HUDEP-2 (cell line): ENCODE data around the gene POLR3C.
A peak's percentile ranks its signal among the peaks of the same experiment; 100 is the strongest.

Experiments
- DNase-seq, 76 experiments: peaks; one replicate each; lab custom pipeline; 2025; ENCODE audit not compliant: unreplicated experiment in 76 of 76; lab: John Stamatoyannopoulos, UW

Gene POLR3C, protein sequence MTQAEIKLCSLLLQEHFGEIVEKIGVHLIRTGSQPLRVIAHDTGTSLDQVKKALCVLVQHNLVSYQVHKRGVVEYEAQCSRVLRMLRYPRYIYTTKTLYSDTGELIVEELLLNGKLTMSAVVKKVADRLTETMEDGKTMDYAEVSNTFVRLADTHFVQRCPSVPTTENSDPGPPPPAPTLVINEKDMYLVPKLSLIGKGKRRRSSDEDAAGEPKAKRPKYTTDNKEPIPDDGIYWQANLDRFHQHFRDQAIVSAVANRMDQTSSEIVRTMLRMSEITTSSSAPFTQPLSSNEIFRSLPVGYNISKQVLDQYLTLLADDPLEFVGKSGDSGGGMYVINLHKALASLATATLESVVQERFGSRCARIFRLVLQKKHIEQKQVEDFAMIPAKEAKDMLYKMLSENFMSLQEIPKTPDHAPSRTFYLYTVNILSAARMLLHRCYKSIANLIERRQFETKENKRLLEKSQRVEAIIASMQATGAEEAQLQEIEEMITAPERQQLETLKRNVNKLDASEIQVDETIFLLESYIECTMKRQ

DNA sequence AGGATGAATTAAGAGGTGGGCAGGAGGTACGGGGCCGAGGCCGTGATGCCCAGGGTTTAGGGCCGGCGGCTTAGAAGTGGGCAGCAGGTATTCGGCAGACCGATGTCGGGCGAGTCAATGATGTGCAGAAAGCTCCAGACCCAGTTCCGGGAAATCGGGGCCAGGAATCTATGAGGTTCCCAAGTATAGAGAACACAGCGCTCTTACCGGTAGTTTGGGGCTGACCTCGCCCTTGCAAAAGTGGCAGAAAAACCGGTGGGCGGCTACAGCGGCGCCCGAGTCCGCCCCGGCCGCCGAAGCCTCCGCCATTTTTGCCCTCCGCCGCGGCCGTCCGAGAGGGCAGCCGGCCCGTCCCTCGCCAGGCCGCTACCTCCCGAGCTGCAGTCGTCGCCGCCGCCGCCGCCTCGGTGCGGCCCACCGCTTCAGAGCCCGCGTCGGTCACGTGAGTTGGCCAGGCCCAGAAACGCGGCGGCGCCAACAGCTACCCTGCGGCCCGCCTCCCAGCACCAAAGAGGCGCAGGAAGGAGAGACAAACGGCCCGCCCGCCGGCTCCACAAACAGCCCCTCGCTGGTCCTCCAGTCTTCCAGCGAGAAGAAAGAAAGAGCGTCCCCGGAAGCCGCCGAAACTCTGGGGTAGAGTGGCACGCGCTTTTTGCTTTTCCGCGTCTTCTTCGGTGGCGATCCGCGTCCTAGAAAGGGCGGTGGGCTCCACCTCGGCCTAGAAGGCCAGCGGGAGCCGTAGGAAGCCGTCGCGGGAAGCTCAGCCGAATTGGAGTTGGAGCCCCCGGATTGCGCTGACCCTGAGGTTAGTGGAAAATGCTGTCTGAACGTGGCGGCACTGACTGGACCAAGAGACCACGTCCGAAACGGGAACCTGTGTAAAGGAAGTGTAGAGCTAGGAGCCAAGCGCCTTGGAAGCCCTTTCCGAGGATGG is at the start of gene POLR3C, which contains the start of gene RNF115:
TSS of gene POLR3C (plus strand) at position 636 of the 934 bp plus-strand sequence. CDS start 1,577 bp downstream, outside the sequence.
TSS of gene RNF115 (minus strand) at position 531 of the 934 bp plus-strand sequence. CDS start at position 309, 222 bp downstream.
- DNase-seq, result peak in 74 of 76 experiments; percentile 48 to 91 (median 83)

DNA sequence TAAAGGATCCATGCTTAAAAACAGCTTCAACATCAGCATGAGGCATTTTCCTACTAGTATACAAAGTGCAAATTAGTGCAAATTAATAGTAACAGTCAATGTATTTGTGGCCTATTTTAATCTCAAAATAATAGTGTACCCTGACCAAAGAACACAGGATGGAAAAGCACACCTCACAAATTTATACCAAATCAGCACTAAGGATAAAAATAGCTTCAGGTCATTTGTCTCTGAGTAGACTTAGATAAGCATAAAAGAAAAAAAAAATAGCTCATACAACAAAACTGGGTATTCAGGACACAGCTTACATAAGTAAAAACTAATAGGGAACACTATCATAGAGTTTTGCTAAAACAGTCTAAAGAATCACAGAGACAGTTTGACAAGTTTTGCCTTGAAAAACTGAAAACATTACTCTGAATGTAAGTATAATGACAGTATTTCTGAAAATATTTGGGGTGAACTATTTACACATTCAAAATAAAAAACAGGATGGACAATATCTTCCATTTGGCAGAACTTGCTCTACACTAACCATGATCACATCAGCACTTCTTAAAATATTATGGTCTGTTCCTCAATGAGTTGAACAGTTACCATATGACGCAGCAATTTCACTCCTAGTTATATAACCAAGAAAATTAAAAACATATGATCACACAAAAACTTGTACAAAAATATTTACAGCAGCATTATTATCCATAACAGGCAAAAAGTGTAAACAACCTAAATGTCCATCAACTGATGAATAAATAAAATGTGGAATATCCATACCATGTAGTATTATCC is 46.4 kb upstream of the POLR3C start:
- no peak for DNase-seq

DNA sequence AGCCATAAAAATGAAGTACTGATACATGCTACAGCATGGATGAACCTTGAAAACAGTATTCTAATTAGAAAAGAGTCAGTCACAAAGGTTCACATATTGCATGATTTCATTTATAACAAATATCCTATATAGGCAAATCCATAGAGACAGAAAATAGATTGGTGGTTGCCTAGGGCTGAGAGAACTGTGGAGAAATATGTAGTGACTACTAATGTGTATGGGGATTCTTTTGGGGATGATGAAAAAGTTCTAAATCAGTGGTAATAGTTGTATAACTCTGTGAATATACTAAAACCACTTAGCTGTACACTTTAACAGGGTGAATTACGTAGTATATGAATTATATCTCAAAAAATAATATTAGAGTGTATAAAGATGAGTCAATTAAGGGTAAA is 45.9 kb upstream of the POLR3C start:
- no peak for DNase-seq

DNA sequence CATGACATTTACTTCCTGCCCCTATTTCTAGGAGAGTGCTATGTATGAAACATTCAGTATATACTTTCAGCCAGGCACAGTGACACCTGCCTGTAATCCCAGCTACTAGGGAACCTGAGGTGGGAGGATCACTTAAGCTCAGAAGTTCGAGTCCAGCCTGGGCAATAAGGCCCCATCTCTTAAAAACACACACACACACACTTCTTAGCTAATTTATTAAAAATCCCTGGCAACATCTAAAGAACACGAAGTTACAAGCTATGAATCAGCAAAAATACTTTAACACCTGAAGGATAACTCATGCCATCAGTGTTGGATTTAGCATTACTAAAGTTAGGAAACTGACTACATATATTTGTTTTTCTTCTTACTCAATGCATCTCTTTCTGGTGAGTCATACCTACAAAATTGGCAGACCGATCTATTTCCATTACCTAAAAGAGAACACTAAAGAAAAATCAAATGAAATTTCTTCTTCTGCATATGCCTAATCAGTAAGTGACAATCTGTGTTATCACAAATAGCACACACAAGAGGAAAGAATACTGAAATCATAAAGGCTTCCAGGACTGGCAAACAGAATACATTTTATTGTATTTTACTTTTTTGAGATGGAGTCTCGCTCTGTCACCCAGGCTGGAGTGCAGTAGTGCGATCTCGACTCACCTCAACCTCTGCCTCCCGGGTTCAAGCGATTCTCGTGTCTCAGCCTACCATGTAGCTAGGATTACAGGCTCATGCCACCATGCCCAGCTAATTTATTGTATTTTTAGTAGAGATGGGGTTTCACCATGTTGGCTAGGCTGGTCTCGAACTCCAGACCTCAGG is 41.5 kb upstream of the POLR3C start:
- DNase-seq, result no peak

DNA sequence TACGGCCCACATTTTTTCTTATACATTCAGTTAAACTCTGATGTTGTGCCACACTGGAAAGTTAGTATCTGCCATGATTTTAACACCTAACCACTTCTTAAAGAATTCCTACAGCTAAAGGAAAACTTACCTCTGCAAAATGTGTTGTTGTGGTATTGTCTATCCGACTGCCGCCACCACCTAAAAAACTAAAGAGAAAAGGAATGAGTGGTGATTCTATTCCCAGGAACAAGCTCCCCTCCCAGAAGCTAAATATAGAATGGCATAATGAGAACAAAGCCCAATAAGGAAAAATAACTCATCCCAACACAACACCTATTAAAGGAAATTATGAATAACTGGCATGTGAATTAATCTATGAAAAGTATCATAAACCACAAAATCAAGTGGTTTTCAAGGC is 39.6 kb upstream of the POLR3C start:
- no peak for DNase-seq

DNA sequence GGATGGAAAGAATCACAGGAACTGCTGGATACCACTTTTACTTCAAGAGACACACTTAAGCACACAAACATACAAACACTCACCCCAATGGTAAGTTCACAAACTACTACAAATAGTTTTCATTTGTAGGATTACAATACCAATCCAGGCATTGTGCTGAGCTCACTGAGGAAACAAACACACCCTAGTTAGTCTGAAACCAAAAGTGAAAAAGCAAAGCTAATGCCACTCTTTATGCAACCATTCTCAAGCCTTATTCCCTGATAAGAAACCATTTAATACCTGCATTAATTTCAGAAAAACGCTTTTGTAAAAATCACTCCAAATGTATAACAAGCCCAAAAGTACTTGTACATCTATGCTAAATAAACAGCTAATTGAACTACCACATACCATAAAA is 38.5 kb upstream of the POLR3C start:
- DNase-seq, result no peak

DNA sequence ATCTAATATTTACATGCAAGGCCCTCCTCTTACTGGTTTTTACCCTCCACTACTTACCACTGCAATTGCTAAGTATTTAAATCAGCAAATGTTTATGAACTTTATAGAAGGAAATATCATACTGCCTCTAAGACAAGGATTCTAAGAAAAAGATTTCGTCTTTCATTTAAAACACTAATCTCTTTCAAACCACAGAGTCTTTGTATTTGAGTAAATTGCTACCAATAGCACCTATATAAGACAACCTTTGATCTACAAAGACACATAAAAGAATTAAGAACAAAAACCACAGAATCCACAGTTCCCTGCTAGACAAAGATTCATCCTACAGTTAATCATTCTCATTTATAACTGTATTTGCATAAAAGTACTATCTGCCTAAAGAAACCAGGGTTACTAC is 37.7 kb upstream of the POLR3C start:
- DNase-seq, result no peak

DNA sequence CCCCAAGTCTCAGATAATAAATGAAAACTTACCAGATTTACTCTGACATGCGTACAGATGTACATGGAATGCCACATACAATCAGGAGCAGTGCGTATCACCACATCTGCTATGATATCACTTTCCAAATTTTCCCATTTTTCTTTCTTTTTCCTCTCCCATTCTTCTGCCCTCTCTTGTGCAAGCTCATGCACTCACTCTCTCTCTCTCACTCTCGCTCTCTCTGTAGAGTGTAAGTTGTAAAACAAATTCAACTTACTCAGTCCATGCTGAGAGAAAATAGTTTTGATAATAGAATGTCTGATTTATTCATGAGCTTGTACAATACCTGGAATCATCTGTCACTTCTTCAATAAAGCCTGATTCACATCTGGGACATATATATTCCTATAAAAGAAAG is 35.4 kb upstream of the POLR3C start:
- DNase-seq, result no peak

DNA sequence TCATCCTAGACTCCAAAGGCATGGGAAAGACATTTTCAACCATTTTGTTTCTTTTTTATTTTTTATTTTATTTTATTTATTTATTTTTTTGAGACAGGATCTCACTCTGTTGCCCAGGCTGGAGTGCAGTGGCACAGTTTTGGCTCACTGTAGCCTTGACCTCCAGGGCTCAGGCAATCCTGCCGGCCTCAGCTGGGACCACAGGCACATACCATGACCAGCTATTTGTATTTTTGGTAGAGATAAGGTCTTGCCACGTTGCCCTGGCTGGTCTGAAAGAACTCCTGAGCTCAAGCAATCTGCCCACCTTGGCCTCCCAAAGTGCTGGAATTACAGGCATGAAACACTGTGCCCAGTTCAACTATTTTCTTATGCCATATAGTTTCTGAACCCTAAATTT is 32.1 kb upstream of the POLR3C start:
- peak in 2 of 76 experiments; percentile 3 to 7 for DNase-seq

DNA sequence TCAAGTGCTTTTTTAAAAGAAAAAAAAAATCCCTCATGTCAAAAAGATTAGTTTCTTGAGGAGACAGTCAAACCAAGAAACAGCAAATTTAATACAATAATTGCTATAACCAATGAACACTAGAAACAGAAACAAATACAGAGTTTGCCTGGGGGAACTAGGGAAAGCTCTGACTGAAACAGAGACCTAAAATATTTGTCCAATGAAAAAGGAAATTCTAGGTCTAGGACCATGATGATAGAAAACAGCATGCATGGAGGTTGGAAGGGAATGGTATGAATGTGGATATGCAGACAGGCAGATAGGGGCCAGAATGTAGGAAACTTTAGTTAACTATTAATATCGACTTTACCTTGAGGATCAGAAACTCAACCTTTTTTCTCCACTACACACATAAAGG is 31.5 kb upstream of the POLR3C start:
- DNase-seq, result no peak

DNA sequence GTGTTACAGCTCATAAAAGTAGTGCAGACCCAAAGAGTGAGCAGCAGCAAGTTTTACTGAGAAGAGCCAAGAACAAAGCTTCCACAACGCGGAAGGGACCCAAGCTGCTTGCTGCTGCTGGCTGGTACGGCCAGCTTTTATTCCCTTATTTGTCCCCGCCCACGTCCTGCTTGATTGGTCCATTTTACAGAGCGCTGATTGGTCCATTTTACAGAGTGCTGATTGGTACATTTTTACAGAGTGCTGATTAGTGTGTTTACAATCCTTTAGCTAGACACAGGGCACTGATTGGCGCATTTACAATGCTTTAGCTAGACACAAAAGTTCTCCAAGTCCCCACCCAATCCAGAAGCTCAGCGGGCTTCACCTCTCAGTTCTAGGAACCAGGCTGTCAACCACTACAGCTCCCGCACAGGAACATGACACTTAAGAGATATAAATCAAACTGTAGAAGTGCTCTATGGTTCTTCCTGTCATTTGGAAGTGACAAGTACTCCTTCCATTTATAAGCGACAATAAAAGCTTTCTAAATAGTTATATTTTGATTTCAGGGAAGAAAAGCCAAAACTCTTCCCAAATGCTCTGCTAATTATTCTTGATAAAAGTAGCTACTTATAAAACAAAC is 28.6 kb upstream of the POLR3C start:
- DNase-seq, result peak in 3 of 76 experiments; percentile 2 to 6 (median 3)

DNA sequence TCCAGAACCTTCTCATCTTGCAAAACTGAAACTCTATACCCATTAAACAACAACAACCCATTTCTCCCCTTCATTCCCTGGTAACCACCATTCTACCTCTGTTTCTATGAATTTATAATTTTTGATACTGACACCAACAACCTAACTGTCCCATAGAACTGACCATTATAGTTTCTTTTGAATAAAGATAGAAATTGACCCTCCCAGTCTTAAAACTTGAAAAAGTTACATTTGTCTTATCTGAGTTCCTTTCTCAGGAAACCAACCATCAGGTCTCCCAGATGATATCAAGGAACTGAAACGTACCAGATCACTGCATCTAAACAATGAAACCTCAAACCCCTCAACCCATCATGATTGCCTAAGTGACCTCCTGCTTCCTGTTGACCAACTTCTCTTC is 27.2 kb upstream of the POLR3C start:
- no peak for DNase-seq

DNA sequence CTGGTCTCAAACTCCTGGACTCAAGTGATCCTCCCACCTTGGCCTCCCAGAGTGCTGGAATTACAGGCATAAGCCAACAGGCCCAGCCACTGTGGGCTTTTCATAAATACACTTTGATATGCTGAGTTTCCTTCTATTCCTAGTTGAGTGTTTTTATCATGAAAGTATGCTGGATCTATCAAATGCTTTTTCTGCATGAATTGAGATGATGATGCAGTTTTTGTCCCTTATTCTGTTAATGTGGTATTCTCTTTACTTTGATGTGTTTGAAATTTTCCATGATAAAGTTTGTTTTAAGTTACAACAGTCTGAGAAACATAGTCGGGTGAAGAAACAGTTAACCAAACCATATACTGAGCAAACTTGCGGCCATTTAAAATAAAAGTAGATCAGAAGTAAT is 24.2 kb upstream of the POLR3C start:
- no peak for DNase-seq

DNA sequence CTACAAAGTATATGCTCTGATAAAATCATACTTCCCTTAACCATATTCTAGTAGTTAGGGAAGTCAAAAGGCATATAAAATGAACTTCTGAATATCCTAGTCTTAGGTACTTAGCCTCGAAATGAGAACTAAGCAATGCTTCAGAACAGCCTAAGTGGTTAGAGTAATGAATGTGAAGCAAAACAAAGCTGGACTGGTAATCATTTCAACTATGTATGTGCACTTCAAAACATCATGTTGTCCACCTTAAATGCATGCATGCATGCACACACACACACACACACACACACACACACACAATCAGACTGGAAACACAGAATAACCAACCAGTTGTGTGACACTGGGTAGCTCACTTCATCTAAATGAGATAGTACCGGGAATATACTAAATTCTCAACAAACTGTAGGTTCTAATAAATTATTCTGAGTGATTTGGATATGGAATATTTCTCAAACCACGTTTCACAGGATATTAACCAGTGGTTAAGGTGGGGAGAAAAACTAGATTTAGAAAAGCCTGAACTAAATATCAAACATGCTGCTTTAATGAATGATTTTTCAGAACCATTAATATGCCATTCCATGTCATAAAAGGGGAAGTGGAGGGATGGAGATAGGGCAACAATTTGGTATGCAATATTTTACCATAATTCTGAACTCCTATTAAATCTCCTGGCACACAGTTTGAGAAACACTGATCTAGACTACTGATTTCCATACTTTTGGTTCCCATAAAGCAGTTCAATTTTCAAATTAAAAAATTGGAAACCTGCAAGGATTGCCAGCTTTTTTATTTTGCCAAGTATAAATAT is 19.6 kb upstream of the POLR3C start:
- DNase-seq, result no peak

DNA sequence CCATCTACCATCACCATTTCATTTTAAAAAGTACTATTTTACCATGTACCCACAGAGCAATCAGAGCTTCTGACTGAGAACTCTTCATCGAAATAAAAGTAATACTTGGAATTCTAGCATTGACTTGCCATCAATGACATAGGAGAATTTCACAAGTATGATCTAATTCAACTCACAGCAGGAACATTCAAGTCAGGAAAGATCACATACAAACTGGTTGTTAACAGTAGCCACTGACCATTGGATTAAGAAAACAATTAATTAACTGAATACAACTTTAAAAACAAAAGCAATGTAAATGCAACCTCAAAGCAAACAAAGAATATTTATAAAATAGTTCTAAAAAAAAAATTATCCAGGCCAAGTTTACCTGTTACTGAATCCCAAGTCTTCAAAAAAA is 18.9 kb upstream of the POLR3C start:
- DNase-seq, result no peak

DNA sequence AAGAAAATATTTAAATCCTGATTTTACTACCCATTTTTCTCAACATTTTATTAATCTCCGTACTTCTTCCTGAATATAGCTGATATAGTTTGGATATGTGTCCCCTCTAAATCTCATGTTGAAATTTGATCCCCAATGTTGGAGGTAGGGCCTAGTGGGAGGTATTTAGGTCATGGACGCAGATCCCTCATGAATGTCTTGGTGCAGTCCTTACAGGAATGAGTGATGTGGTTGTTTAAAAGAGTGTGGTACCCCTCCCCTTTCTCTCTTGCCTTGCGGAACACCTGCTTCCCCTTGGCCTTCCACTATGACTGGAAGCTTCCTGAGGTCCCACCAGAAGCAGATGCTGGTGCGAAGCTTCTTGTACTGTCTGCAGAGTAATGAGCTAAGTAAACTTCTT is 17.6 kb upstream of the POLR3C start:
- DNase-seq, result no peak

DNA sequence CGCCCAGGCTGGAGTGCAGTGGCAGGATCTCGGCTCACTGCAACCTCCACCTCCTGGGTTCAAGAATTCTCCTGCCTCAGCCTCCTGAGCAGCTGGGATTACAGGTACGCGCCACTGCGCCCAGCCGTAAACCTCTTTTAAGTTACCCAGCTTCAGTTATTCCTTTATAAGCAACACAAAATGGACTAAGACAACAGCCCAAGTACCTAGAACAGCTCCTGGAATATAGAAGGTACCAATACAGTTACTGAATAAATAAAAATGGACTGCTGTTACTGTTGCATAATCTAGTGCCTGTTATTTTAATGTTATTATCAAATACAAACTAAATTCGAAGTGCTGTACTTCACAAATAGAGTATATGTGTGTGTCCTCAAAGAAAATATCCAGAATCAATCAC is 17.2 kb upstream of the POLR3C start:
- no peak for DNase-seq
